ENCODE results near the gene CTCFL. TPM values are rescaled to one million over a fixed set of nuclear protein-coding genes. Genes with fewer than 3 reads are reported as not detected.

Gene CTCFL
- total RNA-seq, result not detected

GRCh38 chr20:57524511-57525176 is at the start of gene CTCFL:
CTCFL (minus strand) TSS chr20:57525140; CDS start chr20:57524205, 935 bp downstream.
- Histone ChIP-seq H3K36me3 (no peaks in the 10 kb centered on the region), H3K27ac (replicated peaks in 1 of 4) (no peak within 1 kb of the TSS), H3K4me1 (no peaks in the 10 kb centered on the region), H3K27me3 (peaks cover 0 to 12% (median 0%) of the 10 kb centered on the region in 4 donors), H3K9me3 (no peaks in the 10 kb centered on the region), H3K4me3 (no peak within 1 kb of the TSS)
- 91% methylated on average over 20 of the region's 43 CpGs for WGBS
- DNase-seq (ENCODE audit: extremely low spot score), result no peak
- intact Hi-C loops (cut with DNase I), result no loop called here
- TF ChIP-seq EP300 (IDR thresholded peaks at IDR 0.05) (no peak), POLR2AphosphoS5 (IDR thresholded peaks at IDR 0.05) (no peak), POLR2A (IDR thresholded peaks at IDR 0.05; ENCODE audit: low read depth) (no peak), CTCF (IDR thresholded peaks at IDR 0.05) (no peak)

GRCh38 chr20:57573894-57574293 is 49.0 kb upstream of the CTCFL start:
- intact Hi-C loops (cut with DNase I), result no loop called here
- WGBS, result 74% methylated on average over 2 of the region's 5 CpGs

GRCh38 chr20:57573242-57573641 is 48.3 kb upstream of the CTCFL start:
- 69% methylated on average over 11 of the region's 12 CpGs for WGBS
- H3K36me3 ChIP-seq, result no peaks in the 10 kb centered on the region
- TF ChIP-seq POLR2AphosphoS5 (IDR thresholded peaks at IDR 0.05) (no peak), POLR2A (IDR thresholded peaks at IDR 0.05; ENCODE audit: low read depth) (no peak), EP300 (IDR thresholded peaks at IDR 0.05) (no peak), CTCF (IDR thresholded peaks at IDR 0.05) (no peak)
- intact Hi-C loops (cut with DNase I), result no loop called here
- H3K27ac ChIP-seq (replicated peaks in 1 of 4), result no peak overlapping the region
- H3K27me3 ChIP-seq, result peaks cover 0 to 24% (median 0%) of the 10 kb centered on the region in 4 donors
- no peak for DNase-seq (ENCODE audit: extremely low spot score)
- H3K4me1 ChIP-seq, result no peaks in the 10 kb centered on the region
- no peaks in the 10 kb centered on the region for H3K9me3 ChIP-seq
- no peak overlapping the region for H3K4me3 ChIP-seq

More at GRCh38 chr20:57573894-57574293, 49.0 kb upstream of the CTCFL start:
- no peak for DNase-seq (ENCODE audit: extremely low spot score)
- Histone ChIP-seq H3K4me1 (no peaks in the 10 kb centered on the region), H3K27ac (replicated peaks in 1 of 4) (no peak overlapping the region), H3K27me3 (peaks cover 0 to 24% (median 0%) of the 10 kb centered on the region in 4 donors), H3K4me3 (no peak overlapping the region), H3K36me3 (no peaks in the 10 kb centered on the region), H3K9me3 (no peaks in the 10 kb centered on the region)
- no peak for TF ChIP-seq CTCF (IDR thresholded peaks at IDR 0.05)
- no peak for TF ChIP-seq POLR2A (IDR thresholded peaks at IDR 0.05; ENCODE audit: low read depth)
- TF ChIP-seq POLR2AphosphoS5 (IDR thresholded peaks at IDR 0.05), result no peak

- WGBS, result 80% methylated on average over 2 of the region's 3 CpGs
- intact Hi-C loops (cut with DNase I), result no loop called here
These were observed 47.0 kb upstream of the CTCFL start for GRCh38 chr20:57571782-57572416.

More at GRCh38 chr20:57571782-57572416, 47.0 kb upstream of the CTCFL start:
- Histone ChIP-seq H3K27me3 (peaks cover 0 to 26% (median 0%) of the 10 kb centered on the region in 4 donors), H3K36me3 (no peaks in the 10 kb centered on the region), H3K4me3 (no peak overlapping the region), H3K4me1 (no peaks in the 10 kb centered on the region), H3K9me3 (no peaks in the 10 kb centered on the region), H3K27ac (replicated peaks in 1 of 4) (no peak overlapping the region)
- no peak for DNase-seq (ENCODE audit: extremely low spot score)
- TF ChIP-seq EP300 (IDR thresholded peaks at IDR 0.05) (no peak), POLR2AphosphoS5 (IDR thresholded peaks at IDR 0.05) (no peak), CTCF (IDR thresholded peaks at IDR 0.05) (no peak), POLR2A (IDR thresholded peaks at IDR 0.05; ENCODE audit: low read depth) (no peak)

All from esophagus muscularis mucosa (tissue), 4 donors.